HTERT RPE-1 (cell line): ENCODE results near the gene HSD17B11.
"Not testable (repeated sequence)": the region's sequence is repeated elsewhere in the genome, so short reads cannot be mapped to it uniquely, and the experiment has no call there.

Source experiments
- in situ Hi-C: fragments of 300-500 bp; cut with MboI; formaldehyde crosslinking; loops from 4 replicates; pipeline ENCODE4 v1.14.3; 2020; ENCODE audit warnings: low sequenced_read_pairs

Gene HSD17B11

GRCh38 chr4:87310691-87311335 is 80.2 kb downstream of the HSD17B11 start:
- in situ Hi-C loops = no loop called here

- in situ Hi-C loops = no loop called here
Observed at GRCh38 chr4:87309625-87310024, 81.4 kb downstream of the HSD17B11 start.

GRCh38 chr4:87306056-87306455 is 84.9 kb downstream of the HSD17B11 start:
- in situ Hi-C loops = no loop called here

GRCh38 chr4:87305562-87305961 is 85.4 kb downstream of the HSD17B11 start:
- in situ Hi-C loops = no loop called here

GRCh38 chr4:87304745-87305432 is 86.1 kb downstream of the HSD17B11 start:
- in situ Hi-C loops = no loop called here

- in situ Hi-C loops = no loop called here
Observed at GRCh38 chr4:87299898-87300297, 91.1 kb downstream of the HSD17B11 start.

- in situ Hi-C loops = no loop called here
Observed at GRCh38 chr4:87298362-87298761, 92.6 kb downstream of the HSD17B11 start.

- in situ Hi-C loops = not testable (repeated sequence)
Observed at GRCh38 chr4:87294911-87295310, 96.1 kb downstream of the HSD17B11 start.

GRCh38 chr4:87293889-87294288 is 97.1 kb downstream of the HSD17B11 start:
- in situ Hi-C loops = not testable (repeated sequence)

GRCh38 chr4:87286970-87287369 is 104.0 kb downstream of the HSD17B11 start:
- in situ Hi-C loops = no loop called here
